Urinary bladder (tissue), 4 donors: ENCODE results near the gene ECI1. TPM values are rescaled to one million over a fixed set of nuclear protein-coding genes. Genes with fewer than 3 reads are reported as not detected.

ENCODE experiments used
- DNase-seq: peaks from one replicate; pipeline ENCODE4 v3.0.0-alpha.2; 2015; ENCODE audit errors: extremely low spot score
- H3K27ac ChIP-seq: one replicate; pipeline ENCODE4 v1.5.1; 2013; ENCODE audit warnings: low read depth, mild to moderate bottlenecking, moderate library complexity
- H3K36me3 ChIP-seq: one replicate; pipeline ENCODE4 v1.6.1; 2013; ENCODE audit warnings: mild to moderate bottlenecking, moderate library complexity; ENCODE audit not compliant: insufficient read depth
- H3K4me1 ChIP-seq: one replicate; pipeline ENCODE4 v1.6.1; 2013; ENCODE audit warnings: mild to moderate bottlenecking, moderate library complexity; ENCODE audit not compliant: insufficient read depth
- H3K4me3 ChIP-seq: one replicate; pipeline ENCODE4 v1.5.1; 2013; ENCODE audit warnings: low read depth, low read length
- WGBS: extraction: QIAGEN DNeasy Blood & Tissue Kit; methylation state at CpG from one replicate; pipeline ENCODE4 v1.1.7; 2013; 5-methylcytosine and 5-hydroxymethylcytosine counted together
- polyA plus RNA-seq: library from polyadenylated mRNA; stranded (reverse); fragments of 200-250 nt; gene quantifications from one replicate; pipeline ENCODE4 v1.2.3, GENCODE V29; 2013
- small RNA-seq: library from RNA; depleted of rRNA; stranded (forward); fragments of <200 nt; gene quantifications from one replicate; pipeline ENCODE3, GENCODE V24; 2014
- total RNA-seq: library from RNA; depleted of rRNA; stranded (reverse); fragments of >200 nt; gene quantifications from one replicate; pipeline ENCODE4 v1.2.3, GENCODE V29; 2014
- donor health status: healthy with polysubstance abuse.
- donor health status: healthy.

The ECI1 gene
- total and polyA plus RNA-seq, 2 donors = 16.6 to 93.2 TPM

DNA sequence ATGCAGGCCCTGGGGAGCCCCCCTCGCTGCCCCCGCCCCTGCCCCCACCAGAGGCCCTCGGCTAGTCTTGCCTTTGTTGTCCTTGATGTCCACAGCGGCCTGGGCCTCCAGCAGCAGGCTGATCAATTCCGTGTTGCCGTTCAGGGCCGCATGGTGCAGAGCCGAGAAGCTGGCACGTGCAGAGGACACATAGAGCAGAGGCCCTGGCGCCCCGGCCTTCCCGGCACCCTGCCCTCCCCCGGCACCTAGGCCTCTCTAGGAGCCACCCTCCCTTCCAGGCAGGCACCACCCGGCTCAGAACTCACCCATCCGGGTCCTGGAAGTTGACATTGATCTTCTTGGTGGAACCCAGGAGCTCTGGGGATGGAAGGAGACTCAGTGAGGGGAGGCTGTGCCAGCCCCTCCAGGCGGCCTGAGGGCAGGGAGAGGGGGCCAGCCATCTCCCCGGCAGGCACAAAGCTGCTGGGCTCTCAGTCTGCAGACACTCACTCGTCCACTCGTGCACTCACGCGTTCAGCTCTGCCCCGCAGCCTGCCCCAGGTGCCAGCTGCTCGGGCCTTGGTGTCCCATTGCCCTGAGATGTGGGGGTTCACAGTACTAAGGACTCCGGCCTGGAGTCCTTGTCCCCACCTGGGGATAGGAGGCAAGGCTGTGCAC lies 61.3 kb downstream of the ECI1 start:
- H3K4me3 ChIP-seq = no peak overlapping the region
- WGBS = 82% methylated on average over 24 of the region's 24 CpGs
- H3K4me1 ChIP-seq = no peaks in the 10 kb centered on the region

More for the DNA sequence above, 61.3 kb downstream of the ECI1 start:
- Histone ChIP-seq H3K27ac (no peak overlapping the region), H3K36me3 (no peaks in the 10 kb centered on the region)
- DNase-seq = no peak

Small RNAs within 50 kb of the gene (small RNA-seq; reads per million reads assigned to genes)
- not detected for gene MIR3677
- not detected for gene MIR4717

Other genes with a start within 250 kb of the ECI1 start
- gene ZNF598, start 241.8 kb downstream of the ECI1 start, total RNA-seq = 6.3 TPM
- 38.4 TPM for gene ZNF598, start 241.8 kb downstream of the ECI1 start, polyA plus RNA-seq
- not detected for gene NPW, start 231.8 kb downstream of the ECI1 start, total RNA-seq
- 0.08 TPM for gene NPW, start 231.8 kb downstream of the ECI1 start, polyA plus RNA-seq
- 25.9 TPM for gene NHERF2, start 224.7 kb downstream of the ECI1 start, total RNA-seq
- gene NHERF2, start 224.7 kb downstream of the ECI1 start, polyA plus RNA-seq = 111 TPM
- 13.7 TPM for gene NTHL1, start 203.8 kb downstream of the ECI1 start, total RNA-seq
- gene NTHL1, start 203.8 kb downstream of the ECI1 start, polyA plus RNA-seq = 28.5 TPM
- gene TSC2, start 203.6 kb downstream of the ECI1 start, total RNA-seq = 50.2 TPM
- gene TSC2, start 203.6 kb downstream of the ECI1 start, polyA plus RNA-seq = 55.9 TPM
- gene PKD1, start 115.7 kb downstream of the ECI1 start, total RNA-seq = 79.5 TPM
- 197 TPM for gene PKD1, start 115.7 kb downstream of the ECI1 start, polyA plus RNA-seq
- 0.63 TPM for gene RAB26, start 103.0 kb downstream of the ECI1 start, total RNA-seq
- 0.63 TPM for gene RAB26, start 103.0 kb downstream of the ECI1 start, polyA plus RNA-seq
- gene TRAF7, start 95.8 kb downstream of the ECI1 start, total RNA-seq = 21.9 TPM
- 57.0 TPM for gene TRAF7, start 95.8 kb downstream of the ECI1 start, polyA plus RNA-seq
- gene CASKIN1, start 55.0 kb downstream of the ECI1 start, total RNA-seq = 0.69 TPM
- gene CASKIN1, start 55.0 kb downstream of the ECI1 start, polyA plus RNA-seq = 0.48 TPM
- 9.3 TPM for gene MLST8, start 46.1 kb downstream of the ECI1 start, total RNA-seq
- gene MLST8, start 46.1 kb downstream of the ECI1 start, polyA plus RNA-seq = 50.4 TPM
- 4.0 TPM for gene BRICD5, start 40.7 kb downstream of the ECI1 start, total RNA-seq
- 5.0 TPM for gene BRICD5, start 40.7 kb downstream of the ECI1 start, polyA plus RNA-seq
- gene PGP, start 36.7 kb downstream of the ECI1 start, total RNA-seq = 4.8 TPM
- 10.5 TPM for gene PGP, start 36.7 kb downstream of the ECI1 start, polyA plus RNA-seq
- gene E4F1, start 28.0 kb downstream of the ECI1 start, total RNA-seq = 14.0 TPM
- 27.5 TPM for gene E4F1, start 28.0 kb downstream of the ECI1 start, polyA plus RNA-seq
- gene DNASE1L2, start 15.1 kb downstream of the ECI1 start, total RNA-seq = 0.74 TPM
- 0.77 TPM for gene DNASE1L2, start 15.1 kb downstream of the ECI1 start, polyA plus RNA-seq
- gene RNPS1, start 16.5 kb upstream of the ECI1 start, total RNA-seq = 47.5 TPM
- 188 TPM for gene RNPS1, start 16.5 kb upstream of the ECI1 start, polyA plus RNA-seq
- 5.5 TPM for gene ABCA3, start 89.1 kb upstream of the ECI1 start, total RNA-seq
- gene ABCA3, start 89.1 kb upstream of the ECI1 start, polyA plus RNA-seq = 8.3 TPM
- 9.6 TPM for gene CCNF, start 177.9 kb upstream of the ECI1 start, total RNA-seq
- 2.2 TPM for gene CCNF, start 177.9 kb upstream of the ECI1 start, polyA plus RNA-seq
- gene TEDC2, start 208.5 kb upstream of the ECI1 start, total RNA-seq = 2.4 TPM
- 1.1 TPM for gene TEDC2, start 208.5 kb upstream of the ECI1 start, polyA plus RNA-seq
- 5.2 TPM for gene NTN3, start 219.7 kb upstream of the ECI1 start, total RNA-seq
- 0.19 TPM for gene NTN3, start 219.7 kb upstream of the ECI1 start, polyA plus RNA-seq
- 11.2 TPM for gene TBC1D24, start 223.5 kb upstream of the ECI1 start, total RNA-seq
- 5.8 TPM for gene TBC1D24, start 223.5 kb upstream of the ECI1 start, polyA plus RNA-seq